Uterus (tissue), 4 donors: Measurements from ENCODE around the gene PSD4. TPM values are rescaled to one million over a fixed set of nuclear protein-coding genes. Genes with fewer than 3 reads are reported as not detected.

Source experiments
- DNase-seq, 2 donors: peaks; one replicate each; pipeline ENCODE4 v3.0.0-alpha.2; 2019 to 2020
- H3K27ac ChIP-seq, 2 donors: fragments of 200-600 bp; sonication (generic); 1 replicate in 1 of 2; 2 replicates in 1 of 2; pipeline ENCODE4 v1.5.1; 2016 to 2018
- H3K27me3 ChIP-seq, 2 donors: fragments of 200-600 bp; sonication (generic); one replicate each; pipeline ENCODE4 v1.5.1; 2018 to 2019; ENCODE audit warnings: control low read depth in 1 of 2
- H3K36me3 ChIP-seq, 2 donors: fragments of 200-600 bp; sonication (generic); one replicate each; pipeline ENCODE4 v1.5.1; 2019; ENCODE audit warnings: control low read depth in 1 of 2
- H3K4me1 ChIP-seq, 2 donors: fragments of 200-600 bp; sonication (generic); one replicate each; pipeline ENCODE4 v1.5.1; 2018 to 2019; ENCODE audit warnings: control low read depth in 1 of 2
- H3K4me3 ChIP-seq, 2 donors: fragments of 200-600 bp; sonication (generic); 1 replicate in 1 of 2; 2 replicates in 1 of 2; pipeline ENCODE4 v1.5.1; 2018 to 2019; ENCODE audit warnings: mild to moderate bottlenecking in 1 of 2
- H3K9me3 ChIP-seq, 2 donors: fragments of 200-600 bp; sonication (generic); one replicate each; pipeline ENCODE4 v1.5.1; 2019; ENCODE audit warnings: control low read depth in 1 of 2
- POLR2A ChIP-seq, 2 donors: fragments of 450-650 bp; IDR thresholded peaks; one replicate each; pipeline ENCODE4 v1.6.1; 2016; ENCODE audit warnings: antibody characterized with exemption in 2 of 2, mild to moderate bottlenecking in 1 of 2, moderate library complexity in 1 of 2
- intact Hi-C: fragments of 100-400 bp; cut with DNase I; formaldehyde crosslinking; loops from one replicate; pipeline ENCODE4 v1.15.1; 2023; ENCODE audit warnings: low total_unique reads
- total RNA-seq, 4 donors: library from RNA; depleted of rRNA in 3 of 4; stranded (reverse); fragments of >200 nt in 3 of 4; gene quantifications; one replicate each; pipeline versions ENCODE4 v1.1.0 to v1.2.4, GENCODE V29; 2014 to 2023
- TF ChIP-seq, protein P1 (sequence below), 4 experiments: fragments of 200-600 bp in 2 of 4; fragments of 450-650 bp in 2 of 4; sonication (generic) in 2 of 4; IDR thresholded peaks; one replicate each; pipeline ENCODE4 v1.5.1; 2016 to 2019; ENCODE audit warnings: antibody characterized with exemption in 4 of 4, mild to moderate bottlenecking in 2 of 4, moderate library complexity in 1 of 4
- donor health status: DM: yes; HTN: yes; CAD: no.

PSD4 gene
- total RNA-seq, 4 donors from 2014 or later: 1.8 to 31.8 (median 7.6) TPM

DNA sequence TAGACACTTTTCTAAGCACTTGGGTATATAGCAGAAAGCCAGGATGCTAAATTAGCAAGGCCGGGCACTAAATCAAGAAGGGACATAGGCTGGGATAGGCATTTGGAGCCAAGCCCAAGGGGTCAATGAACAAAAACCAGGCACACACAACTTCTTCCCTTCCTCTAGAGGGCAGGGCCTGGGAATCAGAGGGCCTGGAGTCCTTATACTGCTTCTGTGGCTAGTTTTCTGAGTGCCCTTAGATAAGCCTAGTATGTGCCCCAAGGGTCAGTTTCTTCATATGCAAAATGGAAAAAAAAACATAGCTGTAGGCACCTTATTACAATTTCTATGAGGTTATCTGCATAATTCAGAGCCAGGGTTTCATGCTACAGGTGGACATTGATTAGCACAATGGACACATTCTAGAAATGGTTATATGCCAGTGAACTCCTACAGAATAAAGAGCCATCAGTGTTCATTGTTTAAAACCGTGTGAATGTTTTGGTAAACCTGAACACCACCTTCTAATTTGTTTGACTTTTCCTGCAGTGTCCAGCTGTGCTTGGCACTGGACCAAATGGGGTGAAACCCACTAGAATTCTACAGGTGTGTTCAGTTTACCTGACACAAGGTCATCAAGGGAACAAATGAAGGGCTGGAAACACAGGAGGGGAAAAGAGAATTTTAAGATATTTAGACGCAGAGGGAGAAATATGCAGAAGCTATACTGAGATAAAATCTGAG is 55.4 kb downstream of the PSD4 start:
- H3K27me3 ChIP-seq: no peaks in the 10 kb centered on the region
- H3K27ac ChIP-seq: no peak overlapping the region
- no peaks in the 10 kb centered on the region for H3K4me1 ChIP-seq
- H3K9me3 ChIP-seq: no peaks in the 10 kb centered on the region
- no peak for TF ChIP-seq POLR2A (IDR thresholded peaks at IDR 0.05)
- TF ChIP-seq, protein P1, sequence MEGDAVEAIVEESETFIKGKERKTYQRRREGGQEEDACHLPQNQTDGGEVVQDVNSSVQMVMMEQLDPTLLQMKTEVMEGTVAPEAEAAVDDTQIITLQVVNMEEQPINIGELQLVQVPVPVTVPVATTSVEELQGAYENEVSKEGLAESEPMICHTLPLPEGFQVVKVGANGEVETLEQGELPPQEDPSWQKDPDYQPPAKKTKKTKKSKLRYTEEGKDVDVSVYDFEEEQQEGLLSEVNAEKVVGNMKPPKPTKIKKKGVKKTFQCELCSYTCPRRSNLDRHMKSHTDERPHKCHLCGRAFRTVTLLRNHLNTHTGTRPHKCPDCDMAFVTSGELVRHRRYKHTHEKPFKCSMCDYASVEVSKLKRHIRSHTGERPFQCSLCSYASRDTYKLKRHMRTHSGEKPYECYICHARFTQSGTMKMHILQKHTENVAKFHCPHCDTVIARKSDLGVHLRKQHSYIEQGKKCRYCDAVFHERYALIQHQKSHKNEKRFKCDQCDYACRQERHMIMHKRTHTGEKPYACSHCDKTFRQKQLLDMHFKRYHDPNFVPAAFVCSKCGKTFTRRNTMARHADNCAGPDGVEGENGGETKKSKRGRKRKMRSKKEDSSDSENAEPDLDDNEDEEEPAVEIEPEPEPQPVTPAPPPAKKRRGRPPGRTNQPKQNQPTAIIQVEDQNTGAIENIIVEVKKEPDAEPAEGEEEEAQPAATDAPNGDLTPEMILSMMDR (IDR thresholded peaks at IDR 0.05): no peak
- intact Hi-C loops: no loop called here
- no peak overlapping the region for H3K4me3 ChIP-seq
- DNase-seq: no peak
- no peaks in the 10 kb centered on the region for H3K36me3 ChIP-seq

DNA sequence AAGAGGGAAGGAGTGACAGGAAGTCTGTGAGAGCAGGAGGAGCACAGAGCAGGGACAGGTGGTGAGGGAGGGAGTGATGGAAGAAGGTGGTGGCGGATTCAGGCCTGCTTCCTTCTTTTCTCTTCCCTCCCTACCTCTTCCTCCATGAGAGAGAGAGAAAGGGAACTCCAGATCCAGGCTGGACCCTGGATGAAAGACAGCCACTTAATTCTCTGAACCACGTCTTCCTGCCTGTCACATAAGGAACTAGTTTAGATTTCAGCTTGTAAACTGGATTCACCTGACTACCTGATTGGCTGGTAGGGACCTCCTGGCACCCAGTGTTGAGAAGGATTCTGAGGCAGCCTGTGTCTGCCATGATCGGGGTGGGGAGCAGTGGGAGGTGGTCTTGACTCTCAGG is 56.0 kb downstream of the PSD4 start:
- no peak for DNase-seq
- H3K27me3 ChIP-seq: no peaks in the 10 kb centered on the region
- H3K4me3 ChIP-seq: no peak overlapping the region
- no peaks in the 10 kb centered on the region for H3K9me3 ChIP-seq
- no peak overlapping the region for H3K27ac ChIP-seq
- H3K36me3 ChIP-seq: no peaks in the 10 kb centered on the region
- no peaks in the 10 kb centered on the region for H3K4me1 ChIP-seq
- TF ChIP-seq POLR2A (IDR thresholded peaks at IDR 0.05): no peak
- TF ChIP-seq, protein P1 (IDR thresholded peaks at IDR 0.05): no peak
- intact Hi-C loops: no loop called here

DNA sequence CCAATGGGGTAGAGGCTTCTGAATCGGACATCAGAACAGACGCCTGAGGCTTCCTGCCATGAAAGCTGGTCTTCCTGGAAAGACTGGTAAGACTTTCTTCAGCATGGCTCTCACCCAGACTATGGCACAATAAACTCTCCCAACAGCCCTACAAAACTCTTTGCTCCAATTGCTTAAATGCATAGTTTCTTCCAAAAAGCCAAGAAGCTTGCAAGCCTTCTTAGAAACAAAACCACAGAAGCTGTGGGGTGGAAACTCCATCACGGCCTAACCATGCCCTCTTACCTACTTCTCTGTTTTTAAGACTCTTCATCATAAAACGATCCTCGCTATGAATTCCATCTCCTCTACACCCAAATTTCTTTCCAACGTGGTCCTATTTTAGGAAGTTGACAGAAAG is 56.8 kb downstream of the PSD4 start:
- DNase-seq: no peak
- Histone ChIP-seq H3K27ac (no peak overlapping the region), H3K4me3 (no peak overlapping the region), H3K4me1 (no peaks in the 10 kb centered on the region), H3K36me3 (no peaks in the 10 kb centered on the region), H3K27me3 (no peaks in the 10 kb centered on the region), H3K9me3 (no peaks in the 10 kb centered on the region)
- TF ChIP-seq, protein P1 (IDR thresholded peaks at IDR 0.05): no peak
- TF ChIP-seq POLR2A (IDR thresholded peaks at IDR 0.05): no peak
- intact Hi-C loops: no loop called here

DNA sequence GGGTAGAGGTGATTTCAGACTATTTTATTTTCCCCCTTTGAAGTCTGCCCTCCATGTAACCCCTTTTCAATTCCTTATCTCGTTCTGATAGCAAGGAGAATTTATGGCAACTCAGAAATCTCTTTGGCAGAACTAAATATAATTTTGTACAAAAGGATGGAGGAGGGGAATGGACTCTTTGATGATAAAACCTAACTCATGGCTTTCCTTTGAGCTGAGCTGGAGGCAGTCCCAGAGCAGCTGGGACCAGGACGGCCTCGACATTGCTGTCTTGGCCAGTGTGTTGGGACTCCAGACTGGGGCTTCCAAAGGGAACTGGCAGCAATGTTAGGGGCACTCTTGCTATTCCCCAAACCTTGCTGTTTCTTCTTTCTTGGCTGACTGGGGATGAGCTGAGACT is 57.3 kb downstream of the PSD4 start:
- Histone ChIP-seq H3K4me1 (no peaks in the 10 kb centered on the region), H3K27ac (no peak overlapping the region), H3K4me3 (no peak overlapping the region), H3K9me3 (no peaks in the 10 kb centered on the region), H3K27me3 (no peaks in the 10 kb centered on the region), H3K36me3 (no peaks in the 10 kb centered on the region)
- no peak for DNase-seq
- intact Hi-C loops: no loop called here
- TF ChIP-seq, protein P1 (IDR thresholded peaks at IDR 0.05): no peak
- TF ChIP-seq POLR2A (IDR thresholded peaks at IDR 0.05): no peak

DNA sequence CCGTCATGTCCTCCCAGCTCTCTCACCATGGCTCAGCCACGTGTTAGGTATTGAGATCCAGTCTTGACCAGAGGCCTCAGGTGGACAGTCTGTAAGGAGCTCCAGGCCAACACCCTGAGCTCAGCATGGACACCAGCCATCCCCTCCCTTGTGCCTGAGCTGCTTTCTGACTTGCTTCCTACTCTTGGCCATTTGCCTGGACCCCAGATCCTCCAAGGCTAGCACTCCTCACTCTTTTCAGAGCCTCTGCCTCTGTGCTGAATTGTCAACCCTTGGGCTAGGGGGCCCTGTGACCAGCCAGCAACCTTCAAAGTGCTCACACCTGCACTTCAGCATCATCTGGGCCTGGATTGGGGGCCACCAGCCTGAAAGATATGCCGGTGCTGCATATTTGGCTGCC is 58.4 kb downstream of the PSD4 start:
- H3K9me3 ChIP-seq: no peaks in the 10 kb centered on the region
- no peak overlapping the region for H3K27ac ChIP-seq
- H3K4me3 ChIP-seq: no peak overlapping the region
- DNase-seq: no peak
- no peaks in the 10 kb centered on the region for H3K4me1 ChIP-seq
- H3K36me3 ChIP-seq: no peaks in the 10 kb centered on the region
- no peaks in the 10 kb centered on the region for H3K27me3 ChIP-seq
- TF ChIP-seq, protein P1 (IDR thresholded peaks at IDR 0.05): no peak
- TF ChIP-seq POLR2A (IDR thresholded peaks at IDR 0.05): no peak
- intact Hi-C loops: no loop called here
